HG03196 (cell line): ENCODE results near the gene GPR151.

ENCODE experiments used
- ATAC-seq: cut with Tn5 transposase; IDR thresholded peaks from one replicate; pipeline ENCODE4 v1.9.1; 2021; ENCODE audit not compliant: unreplicated experiment

The GPR151 gene

GRCh38 chr5:146521403-146522106 lies 5.6 kb upstream of the GPR151 start:
- ATAC-seq: no peak

- ATAC-seq: no peak
These were observed 4.7 kb upstream of the GPR151 start for GRCh38 chr5:146520731-146521130.

- ATAC-seq: no peak
These were observed 3.6 kb upstream of the GPR151 start for GRCh38 chr5:146519554-146519953.

GRCh38 chr5:146515473-146516150 lies 378 bp downstream of the GPR151 start:
- ATAC-seq: no peak

GRCh38 chr5:146514575-146514974 lies 1.4 kb downstream of the GPR151 start:
- ATAC-seq: no peak

- ATAC-seq: no peak
These were observed 2.5 kb downstream of the GPR151 start for GRCh38 chr5:146513462-146513861.

- ATAC-seq: no peak
These were observed 5.3 kb downstream of the GPR151 start for GRCh38 chr5:146510559-146511125.

- ATAC-seq: no peak
These were observed 8.6 kb downstream of the GPR151 start for GRCh38 chr5:146507428-146507827.

GRCh38 chr5:146499680-146500079 lies 16.3 kb downstream of the GPR151 start:
- ATAC-seq: no peak

- no peak for ATAC-seq
These were observed 21.3 kb downstream of the GPR151 start for GRCh38 chr5:146494656-146495055.

GRCh38 chr5:146490089-146490843 lies 25.7 kb downstream of the GPR151 start:
- no peak for ATAC-seq

GRCh38 chr5:146484714-146485391 lies 31.1 kb downstream of the GPR151 start:
- ATAC-seq: no peak

- ATAC-seq: no peak
These were observed 33.2 kb downstream of the GPR151 start for GRCh38 chr5:146482775-146483174.

- no peak for ATAC-seq
These were observed 40.1 kb downstream of the GPR151 start for GRCh38 chr5:146475906-146476305.

- ATAC-seq: no peak
These were observed 40.7 kb downstream of the GPR151 start for GRCh38 chr5:146475190-146475780.

GRCh38 chr5:146474065-146474464 lies 41.9 kb downstream of the GPR151 start:
- ATAC-seq: no peak

GRCh38 chr5:146467760-146468159 lies 48.2 kb downstream of the GPR151 start:
- ATAC-seq: no peak

- ATAC-seq: no peak
These were observed 49.3 kb downstream of the GPR151 start for GRCh38 chr5:146466521-146467349.

GRCh38 chr5:146463446-146463845 lies 52.5 kb downstream of the GPR151 start:
- no peak for ATAC-seq
